Measurements from ENCODE around the gene ANO1. TPM values are rescaled to one million over a fixed set of nuclear protein-coding genes. Genes with fewer than 3 reads are reported as not detected.

ANO1 gene
- total RNA-seq, 1 donor from 2014 or later: 9.0 TPM

DNA sequence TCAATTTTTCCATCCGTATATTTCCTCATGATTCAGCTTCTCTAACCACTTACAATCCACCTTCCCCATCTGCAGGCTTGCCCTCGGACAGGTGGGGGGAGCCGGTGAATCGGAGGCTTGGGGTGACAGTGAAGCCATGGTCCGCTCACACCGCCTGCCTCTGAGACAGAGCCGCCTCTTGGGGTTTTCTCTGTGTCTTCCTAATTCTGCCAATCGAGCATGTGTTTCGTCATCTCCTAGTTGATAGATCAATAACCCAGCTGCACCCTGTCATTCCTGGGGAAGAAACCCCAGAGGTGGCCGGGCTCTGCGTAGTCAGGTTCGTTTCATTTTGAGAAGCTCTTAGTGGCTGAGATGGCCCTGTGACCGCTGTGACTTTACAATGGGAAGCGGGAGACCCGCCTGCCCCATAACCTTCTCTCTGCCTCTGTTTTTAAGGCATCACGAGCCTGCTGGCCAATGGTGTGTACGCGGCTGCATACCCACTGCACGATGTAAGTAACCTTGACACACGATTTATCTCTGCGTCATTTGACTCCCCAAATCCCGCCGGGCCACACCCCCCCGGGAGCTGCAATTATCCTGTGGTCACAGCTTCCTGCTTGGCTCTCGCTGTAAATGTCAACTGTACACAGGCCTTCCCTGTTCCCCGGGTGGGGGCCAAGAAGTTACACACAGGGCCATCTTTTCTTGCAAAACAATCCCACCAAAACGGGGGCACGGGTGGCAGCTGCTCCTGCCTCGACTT, 33.3 kb downstream of the ANO1 start:
- no peaks in the 10 kb centered on the region for H3K9me3 ChIP-seq
- H3K27ac ChIP-seq: no peak overlapping the region
- TF ChIP-seq, protein P1, sequence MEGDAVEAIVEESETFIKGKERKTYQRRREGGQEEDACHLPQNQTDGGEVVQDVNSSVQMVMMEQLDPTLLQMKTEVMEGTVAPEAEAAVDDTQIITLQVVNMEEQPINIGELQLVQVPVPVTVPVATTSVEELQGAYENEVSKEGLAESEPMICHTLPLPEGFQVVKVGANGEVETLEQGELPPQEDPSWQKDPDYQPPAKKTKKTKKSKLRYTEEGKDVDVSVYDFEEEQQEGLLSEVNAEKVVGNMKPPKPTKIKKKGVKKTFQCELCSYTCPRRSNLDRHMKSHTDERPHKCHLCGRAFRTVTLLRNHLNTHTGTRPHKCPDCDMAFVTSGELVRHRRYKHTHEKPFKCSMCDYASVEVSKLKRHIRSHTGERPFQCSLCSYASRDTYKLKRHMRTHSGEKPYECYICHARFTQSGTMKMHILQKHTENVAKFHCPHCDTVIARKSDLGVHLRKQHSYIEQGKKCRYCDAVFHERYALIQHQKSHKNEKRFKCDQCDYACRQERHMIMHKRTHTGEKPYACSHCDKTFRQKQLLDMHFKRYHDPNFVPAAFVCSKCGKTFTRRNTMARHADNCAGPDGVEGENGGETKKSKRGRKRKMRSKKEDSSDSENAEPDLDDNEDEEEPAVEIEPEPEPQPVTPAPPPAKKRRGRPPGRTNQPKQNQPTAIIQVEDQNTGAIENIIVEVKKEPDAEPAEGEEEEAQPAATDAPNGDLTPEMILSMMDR (IDR thresholded peaks at IDR 0.05): no peak
- ATAC-seq: peak in 1 of 2 donors; percentile 39
- no peaks in the 10 kb centered on the region for H3K36me3 ChIP-seq
- DNase-seq: no peak
- no peaks in the 10 kb centered on the region for H3K4me1 ChIP-seq
- H3K27me3 ChIP-seq (ENCODE audit: low read depth): no peaks in the 10 kb centered on the region
- intact Hi-C loops (cut with DNase I): no loop called here
- no peak overlapping the region for H3K4me3 ChIP-seq

DNA sequence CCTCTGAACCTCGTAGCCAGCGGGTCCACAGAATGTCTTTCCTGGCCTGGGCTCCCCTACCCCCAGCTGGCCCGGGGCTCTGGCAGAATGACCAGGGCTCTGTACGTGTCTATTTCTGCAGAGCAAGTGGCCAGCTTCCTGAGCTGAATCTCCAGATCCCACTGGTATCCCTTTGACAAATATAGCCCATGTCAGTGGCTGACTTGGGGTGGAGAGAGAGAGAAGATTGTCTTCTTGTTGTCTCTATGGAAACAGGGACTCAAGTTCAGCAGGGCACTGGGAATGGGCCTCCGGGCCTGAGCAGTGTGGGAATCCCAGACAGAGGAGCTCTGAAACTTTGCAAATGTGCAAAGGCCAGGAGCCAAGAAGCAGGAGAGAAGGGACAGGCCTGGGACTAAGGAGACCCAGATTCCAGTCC, 33.9 kb downstream of the ANO1 start:
- no peak for DNase-seq
- Histone ChIP-seq H3K27me3 (ENCODE audit: low read depth) (no peaks in the 10 kb centered on the region), H3K9me3 (no peaks in the 10 kb centered on the region), H3K4me3 (no peak overlapping the region), H3K4me1 (no peaks in the 10 kb centered on the region), H3K36me3 (no peaks in the 10 kb centered on the region), H3K27ac (no peak overlapping the region)
- TF ChIP-seq, protein P1 (IDR thresholded peaks at IDR 0.05): no peak
- no peak for ATAC-seq
- intact Hi-C loops (cut with DNase I): no loop called here

DNA sequence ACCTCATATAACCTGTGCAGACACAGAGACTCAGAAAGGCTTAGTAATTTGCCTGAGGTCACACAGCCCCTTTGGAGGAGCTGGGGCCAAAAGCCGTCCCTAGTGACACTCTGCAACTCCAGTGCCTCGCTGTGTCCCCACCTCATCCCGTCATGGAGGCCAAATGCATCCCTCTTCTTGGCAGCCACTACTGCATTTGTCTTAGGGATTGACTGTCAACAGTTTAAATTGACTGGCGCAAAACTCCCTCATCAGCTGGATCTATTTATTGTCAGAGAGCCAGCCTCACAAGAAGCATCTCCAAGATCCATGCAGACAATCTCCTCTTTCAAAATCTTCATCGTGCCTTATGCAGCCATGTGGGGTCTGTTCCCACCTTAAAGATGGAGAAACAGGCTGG, 35.7 kb downstream of the ANO1 start:
- TF ChIP-seq, protein P1 (IDR thresholded peaks at IDR 0.05): no peak
- Histone ChIP-seq H3K9me3 (no peaks in the 10 kb centered on the region), H3K36me3 (no peaks in the 10 kb centered on the region), H3K4me3 (no peak overlapping the region), H3K27me3 (ENCODE audit: low read depth) (no peaks in the 10 kb centered on the region), H3K27ac (no peak overlapping the region), H3K4me1 (no peaks in the 10 kb centered on the region)
- intact Hi-C loops (cut with DNase I): no loop called here
- DNase-seq: no peak
- ATAC-seq: no peak

DNA sequence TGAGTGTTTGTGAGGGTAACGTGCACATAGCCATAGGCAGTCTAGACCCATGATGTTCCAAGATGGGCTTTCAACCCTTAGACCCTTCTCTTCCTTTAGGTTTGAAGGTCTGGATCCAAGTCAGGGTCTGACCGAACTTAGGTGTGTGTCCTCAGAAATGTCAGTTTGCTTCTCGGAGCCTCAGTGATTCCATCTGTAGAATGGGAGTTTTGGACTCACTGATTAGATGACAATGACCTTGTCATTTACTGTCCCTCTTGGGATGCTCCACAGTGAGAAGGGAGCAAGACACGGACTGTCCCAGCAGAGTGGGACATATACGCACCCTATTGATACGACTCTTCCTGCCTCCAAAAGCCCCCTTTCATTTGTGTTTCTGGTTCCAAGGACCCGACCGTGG, 37.7 kb downstream of the ANO1 start:
- Histone ChIP-seq H3K27ac (no peak overlapping the region), H3K9me3 (no peaks in the 10 kb centered on the region), H3K27me3 (ENCODE audit: low read depth) (no peaks in the 10 kb centered on the region), H3K4me3 (no peak overlapping the region), H3K4me1 (no peaks in the 10 kb centered on the region), H3K36me3 (no peaks in the 10 kb centered on the region)
- intact Hi-C loops (cut with DNase I): no loop called here
- ATAC-seq (no peak), DNase-seq (no peak)
- TF ChIP-seq, protein P1 (IDR thresholded peaks at IDR 0.05): no peak

DNA sequence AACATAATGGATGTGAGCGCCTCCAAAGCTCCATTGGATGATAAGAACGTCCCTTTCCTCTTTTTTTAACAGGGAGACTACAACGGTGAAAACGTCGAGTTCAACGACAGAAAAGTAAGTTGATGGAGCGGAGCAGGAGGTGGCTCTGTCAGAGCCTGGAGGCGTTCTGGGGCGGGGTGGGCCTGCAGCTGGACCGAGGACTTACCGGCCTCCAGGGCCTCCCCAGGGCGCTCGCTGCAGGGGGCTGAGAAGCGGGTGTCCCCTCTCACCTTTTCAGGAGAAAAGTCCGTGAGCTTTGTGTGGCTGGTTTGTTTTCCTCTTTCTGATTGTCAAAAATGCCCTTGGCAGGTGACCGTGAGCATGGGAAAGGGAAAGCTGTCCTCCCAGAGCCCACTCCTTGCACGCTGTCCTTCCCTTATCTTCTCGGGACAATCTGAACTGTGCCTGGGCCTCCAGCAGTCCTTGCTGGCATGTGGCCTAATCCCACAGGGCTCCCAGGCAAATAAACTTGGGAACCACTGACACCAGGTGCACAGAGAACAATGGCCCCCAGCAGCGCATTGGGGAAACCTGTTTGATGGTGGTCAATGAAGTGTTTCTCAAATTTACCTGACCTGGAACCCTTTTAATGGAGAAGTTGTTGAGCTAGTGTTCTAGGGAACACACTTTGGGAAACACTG, 38.4 kb downstream of the ANO1 start:
- intact Hi-C loops (cut with DNase I): no loop called here
- Histone ChIP-seq H3K4me1 (no peaks in the 10 kb centered on the region), H3K9me3 (no peaks in the 10 kb centered on the region), H3K36me3 (no peaks in the 10 kb centered on the region), H3K27ac (no peak overlapping the region), H3K4me3 (no peak overlapping the region), H3K27me3 (ENCODE audit: low read depth) (no peaks in the 10 kb centered on the region)
- TF ChIP-seq, protein P1 (IDR thresholded peaks at IDR 0.05): no peak
- DNase-seq (no peak), ATAC-seq (no peak)

Measured in lower lobe of right lung (tissue), 2 donors.